Calu3 (cell line): ENCODE results near the gene CDR2. TPM values are rescaled to one million over a fixed set of nuclear protein-coding genes. Genes with fewer than 3 reads are reported as not detected.
"Not testable (repeated sequence)": the region's sequence is repeated elsewhere in the genome, so short reads cannot be mapped to it uniquely, and the experiment has no call there.

Experiments
- BruUV-seq: library from RNA; stranded (reverse); fragments of 400-500 nt; replicated peaks from 2 replicates; lab custom pipeline; 2021; lab: Mats Ljungman, UMichigan
- CTCF ChIA-PET: fragments of 300-600 bp; sonication (Branson Sonifier 250); formaldehyde crosslinking; loops from one replicate; lab custom pipeline; 2022; ENCODE audit warnings: antibody characterized with exemption; lab: Charles Lee
- DNase-seq: peaks from one replicate; pipeline ENCODE4 v3.0.0; 2022
- H3K27ac Mint-ChIP-seq: one replicate; pipeline ENCODE4 v1.8.0; 2022; ENCODE audit warnings: mixed read lengths; ENCODE audit not compliant: unreplicated experiment
- H3K27me3 Mint-ChIP-seq: one replicate; pipeline ENCODE4 v1.8.0; 2022; ENCODE audit warnings: mixed read lengths; ENCODE audit not compliant: unreplicated experiment
- H3K36me3 Mint-ChIP-seq: one replicate; pipeline ENCODE4 v1.8.0; 2022; ENCODE audit warnings: mild to moderate bottlenecking, moderate library complexity, mixed read lengths; ENCODE audit not compliant: insufficient read depth, unreplicated experiment
- H3K4me1 Mint-ChIP-seq: one replicate; pipeline ENCODE4 v1.8.0; 2022; ENCODE audit warnings: mild to moderate bottlenecking, low read depth, mixed read lengths; ENCODE audit not compliant: unreplicated experiment
- H3K4me3 Mint-ChIP-seq: one replicate; pipeline ENCODE4 v1.8.0; 2022; ENCODE audit warnings: mild to moderate bottlenecking, low read depth, moderate library complexity, mixed read lengths; ENCODE audit not compliant: unreplicated experiment
- H3K9me3 Mint-ChIP-seq: one replicate; pipeline ENCODE4 v1.8.0; 2022; ENCODE audit warnings: low read depth, mixed read lengths; ENCODE audit not compliant: unreplicated experiment
- CTCF ChIP-seq: fragments of 200-600 bp; IDR thresholded peaks from one replicate; pipeline ENCODE4 v1.8.0; 2022; ENCODE audit warnings: antibody characterized with exemption; ENCODE audit not compliant: unreplicated experiment
- intact Hi-C: fragments of 100-400 bp; cut with micrococcal nuclease; formaldehyde crosslinking; loops from one replicate; pipeline ENCODE4 v1.10.0; 2022; ENCODE audit not compliant: unreplicated experiment
- total RNA-seq: library from RNA; stranded (reverse); gene quantifications from 2 replicates; pipeline ENCODE4 v1.2.3, GENCODE V29; 2022

The CDR2 gene
- total RNA-seq, 1 experiment from 2014 or later = 78.9 TPM

DNA sequence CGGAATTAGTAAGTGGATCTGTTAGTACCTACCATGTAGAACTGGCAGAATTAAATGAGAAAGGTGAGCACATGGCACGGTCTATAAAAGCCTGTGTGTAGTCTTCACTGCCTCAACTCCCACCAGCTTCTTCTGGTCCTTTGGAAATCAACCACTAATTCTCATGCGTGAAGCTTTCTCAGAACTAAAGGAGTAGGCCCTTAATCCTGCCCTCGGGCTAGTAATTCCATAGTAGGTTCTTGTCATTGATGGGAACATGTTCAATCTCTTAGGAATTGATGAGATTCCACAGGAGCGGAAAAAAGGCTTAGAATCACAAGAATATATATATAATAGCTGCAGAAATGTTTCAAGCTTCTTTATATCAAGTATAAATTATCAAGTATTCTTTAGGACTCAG is 21.7 kb downstream of the CDR2 start:
- Mint-ChIP-seq H3K27ac (no peak overlapping the region), H3K9me3 (no peaks in the 10 kb centered on the region), H3K4me3 (no peak overlapping the region), H3K36me3 (peaks cover 72% of the 10 kb centered on the region), H3K27me3 (no peaks in the 10 kb centered on the region), H3K4me1 (peaks cover 40% of the 10 kb centered on the region)
- intact Hi-C loops = no loop called here
- TF ChIP-seq CTCF = no peak
- no peak for DNase-seq
- BruUV-seq = no TSS peak
- CTCF ChIA-PET = interaction anchor here (0.6 to 1.7 kb wide), 4 partner anchors 16 to 23 kb away, joined by 3 to 4 read pairs (median 4); no protein-coding TSS in a partner anchor

DNA sequence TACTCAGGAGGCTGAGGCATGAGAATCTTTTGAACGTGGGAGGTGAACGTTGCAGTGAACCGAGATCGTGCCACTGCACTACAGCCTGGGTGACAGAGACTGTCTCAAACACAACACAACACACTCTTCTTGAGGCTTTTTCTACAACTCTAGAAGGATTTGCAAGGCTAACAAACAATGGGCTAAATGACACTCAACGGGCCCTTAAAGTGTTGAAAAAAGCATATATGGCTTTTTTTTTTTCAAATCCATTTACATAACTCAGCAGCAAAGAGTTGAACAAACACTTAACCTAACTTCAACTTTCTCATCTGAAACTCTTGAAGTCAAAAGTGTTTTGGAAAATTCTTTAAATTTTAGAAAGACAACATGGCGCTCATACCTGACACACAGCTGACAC is 22.3 kb downstream of the CDR2 start:
- H3K4me3 Mint-ChIP-seq = no peak overlapping the region
- peaks cover 34% of the 10 kb centered on the region for H3K4me1 Mint-ChIP-seq
- intact Hi-C loops = no loop called here
- DNase-seq = no peak
- CTCF ChIA-PET = interaction anchor here (0.6 kb wide), 1 partner anchor 16 kb away, joined by 3 read pairs; no protein-coding TSS in a partner anchor
- H3K9me3 Mint-ChIP-seq = no peaks in the 10 kb centered on the region
- TF ChIP-seq CTCF = no peak
- BruUV-seq = no TSS peak
- peaks cover 72% of the 10 kb centered on the region for H3K36me3 Mint-ChIP-seq
- H3K27ac Mint-ChIP-seq = no peak overlapping the region
- H3K27me3 Mint-ChIP-seq = no peaks in the 10 kb centered on the region

GRCh38 chr16:22351017-22351416 is 23.4 kb downstream of the CDR2 start:
- intact Hi-C loops, CTCF ChIA-PET, H3K9me3 Mint-ChIP-seq, BruUV-seq, DNase-seq, H3K4me3 Mint-ChIP-seq, H3K27ac Mint-ChIP-seq, H3K27me3 Mint-ChIP-seq: not testable (repeated sequence)
- peaks cover 79% of the 10 kb centered on the region for H3K36me3 Mint-ChIP-seq
- H3K4me1 Mint-ChIP-seq = peaks cover 32% of the 10 kb centered on the region

DNA sequence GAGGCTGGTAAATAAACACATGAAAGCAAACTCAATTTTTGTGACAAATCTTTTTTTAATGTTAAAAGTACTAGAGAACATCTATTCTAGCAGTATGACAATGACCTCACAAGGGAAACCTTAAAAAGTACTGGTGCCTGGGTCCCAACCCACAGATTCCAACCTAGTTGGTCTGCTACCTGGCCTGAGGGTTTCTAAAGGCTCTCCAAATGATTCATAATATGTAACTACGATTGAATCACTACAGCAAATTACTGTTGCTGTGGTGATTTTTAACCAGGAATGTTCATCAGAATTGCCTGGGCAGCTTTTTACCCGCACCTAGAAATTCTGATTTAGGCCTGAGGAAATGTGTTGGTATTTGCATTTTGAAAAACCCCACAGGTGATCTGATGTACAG is 26.1 kb downstream of the CDR2 start:
- TF ChIP-seq CTCF = no peak
- Mint-ChIP-seq H3K4me1 (peaks cover 5% of the 10 kb centered on the region), H3K36me3 (peaks cover 82% of the 10 kb centered on the region), H3K27ac (no peak overlapping the region), H3K9me3 (no peaks in the 10 kb centered on the region), H3K27me3 (no peaks in the 10 kb centered on the region), H3K4me3 (no peak overlapping the region)
- intact Hi-C loops = no loop called here
- no peak for DNase-seq
- no TSS peak for BruUV-seq
- CTCF ChIA-PET = no interaction called here

DNA sequence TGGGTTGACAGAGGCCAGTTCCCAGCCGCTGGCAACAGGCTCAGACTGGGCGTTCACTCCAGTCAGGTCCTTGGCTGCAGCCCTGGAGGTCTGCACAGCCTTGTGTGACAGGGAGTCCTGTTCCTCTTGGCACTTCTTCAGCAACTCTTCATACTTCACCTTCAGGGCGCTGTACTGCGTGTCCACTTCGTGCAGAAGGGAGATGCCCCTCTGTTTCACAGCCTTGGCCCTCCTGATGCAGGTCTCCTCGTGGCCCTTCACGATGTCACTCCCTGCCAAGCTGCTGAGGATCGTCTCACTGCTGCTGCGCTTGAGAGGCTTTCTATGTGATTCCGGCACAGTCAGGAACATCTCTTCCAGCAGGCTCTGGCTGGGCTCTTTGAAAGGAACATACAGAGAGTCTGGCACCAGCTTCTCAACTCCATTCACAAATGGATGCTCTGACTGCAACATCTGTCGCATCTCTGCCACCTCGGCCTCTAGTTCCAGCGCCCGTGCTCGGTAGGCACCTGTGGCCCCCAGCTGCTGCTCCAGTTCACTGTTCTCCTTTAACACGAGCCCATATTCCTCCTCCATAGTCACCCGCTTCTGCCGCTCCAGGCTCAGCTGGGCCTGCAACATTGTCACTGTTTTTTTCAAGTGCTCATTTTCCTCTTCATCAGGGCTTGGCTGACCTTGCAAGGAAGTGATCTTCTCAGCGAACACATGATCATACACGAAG is 27.2 kb downstream of the CDR2 start:
- Mint-ChIP-seq H3K4me3 (no peak overlapping the region), H3K27ac (no peak overlapping the region), H3K4me1 (no peaks in the 10 kb centered on the region), H3K27me3 (no peaks in the 10 kb centered on the region), H3K36me3 (peaks cover 82% of the 10 kb centered on the region), H3K9me3 (no peaks in the 10 kb centered on the region)
- no peak for DNase-seq
- no TSS peak for BruUV-seq
- CTCF ChIA-PET = no interaction called here
- TF ChIP-seq CTCF = no peak
- intact Hi-C loops = no loop called here
